SJCRH30 (cell line): ENCODE results near the gene NAXD. TPM values are rescaled to one million over a fixed set of nuclear protein-coding genes. Genes with fewer than 3 reads are reported as not detected.
"Not testable (repeated sequence)": the region's sequence is repeated elsewhere in the genome, so short reads cannot be mapped to it uniquely, and the experiment has no call there.

ENCODE experiments used
- DNase-seq, 2 experiments: peaks; one replicate each; pipeline ENCODE4 v3.0.0-alpha.2; 2015 to 2020
- H3K27ac ChIP-seq: fragments of 250-450 bp; sonication (Bioruptor Pico); 2 replicates; pipeline ENCODE4 v1.5.1; 2020; ENCODE audit warnings: mild to moderate bottlenecking, moderate library complexity
- H3K27me3 ChIP-seq: fragments of 250-450 bp; sonication (Bioruptor Pico); 2 replicates; pipeline ENCODE4 v1.5.1; 2020; ENCODE audit warnings: mild to moderate bottlenecking, moderate library complexity
- H3K36me3 ChIP-seq: fragments of 250-450 bp; sonication (Bioruptor Pico); 2 replicates; pipeline ENCODE4 v1.5.1; 2020; ENCODE audit warnings: mild to moderate bottlenecking, moderate library complexity
- H3K4me1 ChIP-seq: fragments of 250-450 bp; sonication (Bioruptor Pico); 2 replicates; pipeline ENCODE4 v1.5.1; 2020; ENCODE audit warnings: mild to moderate bottlenecking, moderate library complexity
- H3K4me3 ChIP-seq: fragments of 250-450 bp; sonication (Bioruptor Pico); 2 replicates; pipeline ENCODE4 v1.5.1; 2020; ENCODE audit warnings: mild to moderate bottlenecking, moderate library complexity
- H3K9me3 ChIP-seq: fragments of 250-450 bp; sonication (Bioruptor Pico); replicated peaks from 2 replicates; pipeline ENCODE4 v1.5.1; 2020; ENCODE audit warnings: mild to moderate bottlenecking, moderate library complexity
- total RNA-seq: library from RNA; depleted of rRNA; stranded (reverse); fragments of >200 nt; shearing (Covaris generic); gene quantifications from 2 replicates; pipeline ENCODE4 v1.2.3, GENCODE V29; 2014; rRNA removed

Gene NAXD
- 17.3 and 19.5 TPM in 2 replicates for total RNA-seq

DNA sequence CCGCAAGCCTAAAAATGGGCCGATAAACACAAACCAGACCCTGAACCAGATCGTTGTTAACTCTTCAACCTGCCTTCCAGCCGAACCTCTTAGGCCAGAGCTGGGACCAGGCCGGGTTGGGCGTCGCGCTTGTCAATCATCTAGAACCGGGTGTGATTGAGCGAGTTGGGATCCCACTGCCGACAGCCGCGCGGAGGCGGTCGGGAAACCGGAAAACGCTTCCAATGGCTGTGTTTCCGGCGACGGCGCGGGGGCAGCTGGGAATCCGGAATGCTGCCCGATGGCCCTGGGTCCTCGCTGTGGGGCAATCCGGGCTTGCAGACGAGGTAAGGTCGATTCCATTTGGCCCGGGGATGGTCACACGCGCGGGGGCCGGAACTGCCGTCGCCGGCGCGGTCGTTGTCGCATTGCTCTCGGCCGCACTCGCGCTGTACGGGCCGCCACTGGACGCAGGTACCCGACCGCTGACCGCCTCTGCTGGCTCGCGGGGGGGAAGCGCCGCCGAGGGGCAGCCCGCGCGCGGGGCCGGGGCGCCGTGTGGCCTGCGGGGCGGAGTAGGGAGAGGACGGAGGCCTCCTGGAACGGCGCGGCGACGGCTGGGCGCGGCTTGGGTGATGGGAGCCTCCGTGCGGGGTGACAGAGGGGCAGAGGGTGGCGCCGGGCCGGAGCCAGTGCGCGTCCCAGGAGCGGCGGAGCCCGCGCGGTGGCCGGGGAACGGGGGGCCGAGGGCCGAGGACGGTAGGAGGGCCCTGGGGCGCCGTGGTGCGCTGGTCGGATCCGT lies at the start of gene NAXD:
Gene NAXD (plus strand): TSS at position 224 of the 781 bp plus-strand sequence. CDS start 57 bp downstream, at position 281.
- Histone ChIP-seq H3K36me3 (no peaks in the 10 kb centered on the region), H3K4me3 (peak within 1 kb of the TSS; percentile 86), H3K27me3 (no peaks in the 10 kb centered on the region), H3K27ac (peak within 1 kb of the TSS; percentile 48), H3K4me1 (peaks cover 8% of the 10 kb centered on the region; the same call in 1 of the 2 replicates), H3K9me3 (no peaks in the 10 kb centered on the region)
- DNase-seq: peak; percentile 90 to 92

DNA sequence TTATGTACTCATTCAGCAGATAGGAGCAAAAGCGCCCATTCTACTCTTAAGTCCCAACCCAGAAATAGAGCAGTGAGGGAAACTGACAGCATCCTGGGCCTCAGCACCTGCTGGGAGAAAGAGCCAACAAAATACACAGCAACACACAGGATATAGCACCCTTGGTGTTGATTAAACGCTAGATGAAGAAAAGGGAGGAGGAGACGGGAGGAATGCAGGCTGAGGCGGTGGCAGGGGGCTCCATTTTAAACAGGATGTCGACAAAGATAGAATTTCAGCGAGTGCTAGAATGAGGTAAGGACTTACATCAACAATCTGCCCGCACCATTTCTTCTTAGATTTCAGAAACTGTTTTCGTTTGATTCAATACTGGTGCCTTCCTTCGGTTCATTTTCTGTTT lies 49.2 kb upstream of the NAXD start:
- H3K27ac ChIP-seq: no peak overlapping the region
- no peak overlapping the region for H3K4me3 ChIP-seq
- H3K9me3 ChIP-seq: no peaks in the 10 kb centered on the region
- H3K36me3 ChIP-seq: no peaks in the 10 kb centered on the region
- no peaks in the 10 kb centered on the region for H3K27me3 ChIP-seq
- DNase-seq: no peak
- no peaks in the 10 kb centered on the region for H3K4me1 ChIP-seq

DNA sequence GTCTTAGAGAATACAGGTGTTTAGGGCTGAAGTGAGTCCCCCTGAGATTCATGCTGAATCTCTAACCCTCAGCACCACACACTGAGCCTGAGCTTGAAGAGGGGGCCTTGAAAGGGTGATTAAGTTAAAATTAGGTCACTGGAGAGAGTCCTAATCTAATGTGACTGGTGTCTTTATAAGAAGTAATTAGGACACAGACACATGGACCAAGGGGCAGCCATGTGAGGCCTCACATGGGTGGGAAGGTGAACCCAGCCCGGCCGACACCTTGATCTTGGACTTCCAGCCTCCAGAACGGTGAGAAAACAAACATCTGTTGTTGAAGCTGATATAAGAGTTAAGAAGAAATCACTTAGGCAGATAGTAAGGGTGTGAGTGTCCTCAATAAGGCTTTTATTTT lies 46.7 kb upstream of the NAXD start:
- no peak for DNase-seq
- Histone ChIP-seq H3K9me3 (no peaks in the 10 kb centered on the region), H3K36me3 (no peaks in the 10 kb centered on the region), H3K27ac (no peak overlapping the region), H3K4me1 (no peaks in the 10 kb centered on the region), H3K4me3 (no peak overlapping the region), H3K27me3 (0 out of 2 replicates have a peak, but pooled peaks cover 2% of the 10 kb centered on the region)

DNA sequence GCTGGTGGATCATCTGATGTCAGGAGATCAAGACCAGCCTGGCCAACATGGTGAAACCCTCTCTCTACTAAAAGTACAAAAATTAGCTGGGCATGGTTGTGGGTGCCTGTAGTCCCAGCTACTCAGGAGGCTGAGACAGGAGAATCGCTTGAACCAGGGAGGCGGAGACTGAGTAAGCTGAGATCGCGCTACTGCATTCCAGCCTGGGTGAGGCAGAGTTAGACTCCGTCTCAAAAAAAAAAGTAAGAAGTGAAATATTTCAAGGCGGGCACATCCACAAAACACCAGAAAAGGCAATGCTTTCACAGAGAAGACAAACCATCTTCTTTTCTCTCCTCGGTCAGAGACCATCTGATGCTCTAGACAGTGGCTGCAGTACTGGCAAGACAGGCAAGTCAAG lies 45.4 kb upstream of the NAXD start:
- not testable (repeated sequence) for DNase-seq, H3K27me3 ChIP-seq, H3K27ac ChIP-seq, H3K36me3 ChIP-seq, H3K4me1 ChIP-seq, H3K4me3 ChIP-seq, H3K9me3 ChIP-seq

DNA sequence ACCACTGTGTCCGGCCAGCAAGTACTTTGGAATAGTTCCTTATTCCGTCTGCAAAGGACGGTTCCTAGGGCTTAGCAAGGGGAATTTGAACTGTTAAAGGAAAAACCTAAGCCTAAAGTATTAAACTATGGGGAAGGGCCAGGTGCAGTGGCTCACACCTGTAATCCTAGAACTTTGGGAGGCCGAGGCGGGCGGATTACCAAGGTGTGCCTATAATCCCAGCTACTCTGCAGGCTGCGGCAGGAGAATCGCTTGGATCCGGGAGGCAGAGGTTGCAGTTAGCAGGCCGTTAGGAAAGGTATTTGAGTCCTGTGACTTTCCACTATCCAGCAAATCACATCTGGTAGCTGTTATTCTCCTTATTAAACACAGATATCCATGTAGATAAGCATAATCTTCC lies 44.5 kb upstream of the NAXD start:
- Histone ChIP-seq H3K27me3 (0 out of 2 replicates have a peak, but pooled peaks cover 2% of the 10 kb centered on the region), H3K9me3 (no peaks in the 10 kb centered on the region), H3K27ac (no peak overlapping the region), H3K4me3 (no peak overlapping the region), H3K36me3 (no peaks in the 10 kb centered on the region), H3K4me1 (peaks cover 8% of the 10 kb centered on the region; the same call in 1 of the 2 replicates)
- no peak for DNase-seq

DNA sequence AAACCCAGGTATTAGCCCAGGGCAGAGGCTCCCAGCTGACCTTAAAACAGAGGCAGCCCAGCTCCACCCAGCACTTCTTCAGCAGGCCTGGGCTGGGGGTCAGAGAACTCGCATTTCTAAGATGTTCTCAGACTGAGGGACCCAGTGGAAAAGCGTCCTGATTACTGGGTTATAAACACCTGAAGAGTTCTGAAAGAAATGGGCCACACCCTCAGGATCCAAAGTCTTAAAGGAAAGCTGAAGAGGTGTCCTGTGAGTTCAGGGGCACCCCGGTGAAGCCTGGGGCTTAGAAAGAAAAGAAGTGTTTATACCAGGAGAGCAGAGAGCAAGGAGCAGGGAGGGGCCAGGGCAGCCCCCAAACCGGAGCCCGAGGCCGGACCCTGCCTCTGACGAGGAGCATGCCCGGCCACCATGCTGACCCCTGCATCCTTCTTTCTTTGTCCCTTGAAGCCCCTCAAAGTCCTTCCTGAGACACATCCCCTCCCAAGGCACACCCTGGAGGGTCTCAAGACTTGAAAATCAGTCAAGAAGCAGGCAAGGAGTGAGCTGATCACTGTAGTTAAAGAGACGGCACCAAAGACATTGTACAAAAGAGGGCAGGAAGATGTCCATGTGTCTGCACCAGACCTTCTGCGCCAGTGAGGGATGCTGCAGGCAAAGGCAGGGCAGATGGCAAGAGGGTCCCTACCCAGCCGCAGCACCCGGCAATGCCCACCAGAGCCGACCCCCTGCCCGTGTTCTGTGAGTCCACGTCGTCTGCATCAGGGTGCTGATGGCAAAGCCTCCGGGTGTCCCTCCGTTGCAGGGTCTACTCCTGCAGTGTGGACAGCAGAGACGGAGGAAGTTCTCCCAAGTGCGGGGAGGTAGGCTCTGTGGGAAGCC lies 43.2 kb upstream of the NAXD start:
- H3K27ac ChIP-seq: no peak overlapping the region
- peaks cover 8% of the 10 kb centered on the region; the same call in 1 of the 2 replicates for H3K4me1 ChIP-seq
- H3K9me3 ChIP-seq: no peaks in the 10 kb centered on the region
- DNase-seq: no peak
- 0 out of 2 replicates have a peak, but pooled peaks cover 2% of the 10 kb centered on the region for H3K27me3 ChIP-seq
- no peaks in the 10 kb centered on the region for H3K36me3 ChIP-seq
- no peak overlapping the region for H3K4me3 ChIP-seq

DNA sequence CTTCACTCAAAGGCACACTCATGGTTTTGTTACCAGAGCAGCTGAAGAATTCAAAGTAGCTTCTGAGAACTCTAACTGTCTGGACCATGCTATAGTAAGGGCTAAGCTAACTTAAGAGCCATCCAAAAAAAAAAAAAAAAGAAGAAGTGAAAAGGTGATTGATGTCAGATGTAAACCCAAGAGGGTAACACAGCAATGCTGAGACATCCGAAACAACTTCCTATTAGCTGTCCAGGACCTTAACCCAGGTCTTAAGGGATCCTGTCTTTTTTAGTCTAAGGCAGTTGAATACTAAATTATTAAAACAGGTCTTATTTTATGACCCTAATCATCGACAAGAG lies 42.6 kb upstream of the NAXD start:
- no peak for DNase-seq
- 0 out of 2 replicates have a peak, but pooled peaks cover 2% of the 10 kb centered on the region for H3K27me3 ChIP-seq

DNA sequence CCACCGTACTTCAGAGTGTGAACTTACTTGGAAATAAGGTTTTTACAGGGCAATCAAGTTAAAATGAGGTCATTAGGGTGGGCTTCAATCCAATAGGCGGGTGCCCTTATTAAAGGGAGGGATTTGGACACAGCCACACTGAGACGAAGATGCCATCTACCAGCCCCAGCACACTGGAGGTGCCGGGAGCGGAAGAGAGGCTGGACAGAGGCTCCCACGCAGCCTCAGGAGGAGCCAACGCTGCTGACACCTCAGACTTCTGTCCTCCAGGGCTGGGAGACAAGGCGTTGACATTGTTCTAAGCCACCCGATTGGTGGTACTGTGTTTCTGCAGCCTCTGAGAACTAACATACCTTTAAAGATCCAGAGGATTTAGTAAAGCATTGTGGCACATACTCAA lies 41.2 kb upstream of the NAXD start:
- 0 out of 2 replicates have a peak, but pooled peaks cover 2% of the 10 kb centered on the region for H3K27me3 ChIP-seq
- H3K27ac ChIP-seq: no peak overlapping the region
- peaks cover 8% of the 10 kb centered on the region; the same call in 1 of the 2 replicates for H3K4me1 ChIP-seq
- no peak overlapping the region for H3K4me3 ChIP-seq
- no peaks in the 10 kb centered on the region for H3K36me3 ChIP-seq
- H3K9me3 ChIP-seq: no peaks in the 10 kb centered on the region
- no peak for DNase-seq

More for the DNA sequence above, 42.6 kb upstream of the NAXD start:
- Histone ChIP-seq H3K4me3 (no peak overlapping the region), H3K9me3 (no peaks in the 10 kb centered on the region), H3K27ac (no peak overlapping the region), H3K36me3 (no peaks in the 10 kb centered on the region), H3K4me1 (peaks cover 8% of the 10 kb centered on the region; the same call in 1 of the 2 replicates)

DNA sequence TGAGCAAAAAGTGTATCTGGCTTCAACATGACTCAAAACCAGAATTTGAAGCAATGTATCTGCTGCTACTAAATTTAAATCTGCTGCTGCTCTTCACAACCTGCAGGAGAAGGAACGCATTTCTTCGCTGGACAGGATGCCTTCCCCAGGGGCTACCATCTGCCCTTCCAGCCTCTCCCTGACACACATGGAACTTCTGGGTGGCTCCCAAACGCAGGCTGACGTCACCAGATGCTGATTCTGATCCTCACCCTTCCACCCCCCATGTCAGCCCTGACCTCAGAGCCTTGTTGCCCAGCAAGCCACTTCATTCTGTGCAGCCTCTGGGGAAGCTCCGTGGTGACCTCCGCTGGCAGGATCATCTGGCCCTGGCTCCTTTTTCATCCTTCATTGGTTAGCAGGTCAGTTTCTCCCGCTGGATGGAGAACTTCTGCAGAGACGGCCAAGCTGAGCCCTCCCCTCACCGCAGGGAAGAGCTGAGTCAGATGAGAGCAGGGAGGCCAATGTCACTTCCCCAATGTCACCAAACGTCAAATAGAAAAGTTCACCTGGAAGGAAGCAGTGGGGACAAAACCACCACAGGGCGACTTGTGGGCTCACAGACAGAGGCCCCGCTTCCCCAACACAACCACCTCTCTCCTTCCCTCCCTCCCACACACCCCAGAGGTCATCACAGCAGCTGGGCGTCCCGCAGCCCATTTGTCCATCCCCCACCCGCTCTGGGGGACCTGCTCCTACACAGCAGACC lies 39.8 kb upstream of the NAXD start:
- H3K27me3 ChIP-seq: 0 out of 2 replicates have a peak, but pooled peaks cover 2% of the 10 kb centered on the region
- H3K4me3 ChIP-seq: no peak overlapping the region
- peak; percentile 47 to 53 for DNase-seq
- no peaks in the 10 kb centered on the region for H3K36me3 ChIP-seq
- H3K9me3 ChIP-seq: no peaks in the 10 kb centered on the region
- H3K27ac ChIP-seq: no peak overlapping the region
- peaks cover 8% of the 10 kb centered on the region; the same call in 1 of the 2 replicates for H3K4me1 ChIP-seq

DNA sequence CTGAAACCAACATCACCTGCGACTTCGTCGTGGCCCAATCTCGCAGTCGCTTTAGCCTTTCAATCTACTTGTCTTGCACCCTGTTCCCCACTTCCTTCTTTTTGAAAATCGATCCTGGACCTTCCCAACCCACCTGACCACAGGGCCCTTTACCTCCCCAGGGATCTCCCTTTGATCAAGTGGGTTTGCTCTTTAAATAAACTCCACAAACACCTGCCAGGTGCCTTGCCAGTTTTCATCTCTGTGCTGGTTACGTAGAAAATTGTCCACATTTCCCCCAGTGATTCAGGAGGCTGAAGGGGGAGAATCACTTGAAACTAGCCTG lies 39.3 kb upstream of the NAXD start:
- Histone ChIP-seq H3K4me1 (peaks cover 8% of the 10 kb centered on the region; the same call in 1 of the 2 replicates), H3K4me3 (no peak overlapping the region), H3K27ac (no peak overlapping the region), H3K36me3 (no peaks in the 10 kb centered on the region), H3K27me3 (0 out of 2 replicates have a peak, but pooled peaks cover 2% of the 10 kb centered on the region), H3K9me3 (no peaks in the 10 kb centered on the region)
- DNase-seq: no peak

DNA sequence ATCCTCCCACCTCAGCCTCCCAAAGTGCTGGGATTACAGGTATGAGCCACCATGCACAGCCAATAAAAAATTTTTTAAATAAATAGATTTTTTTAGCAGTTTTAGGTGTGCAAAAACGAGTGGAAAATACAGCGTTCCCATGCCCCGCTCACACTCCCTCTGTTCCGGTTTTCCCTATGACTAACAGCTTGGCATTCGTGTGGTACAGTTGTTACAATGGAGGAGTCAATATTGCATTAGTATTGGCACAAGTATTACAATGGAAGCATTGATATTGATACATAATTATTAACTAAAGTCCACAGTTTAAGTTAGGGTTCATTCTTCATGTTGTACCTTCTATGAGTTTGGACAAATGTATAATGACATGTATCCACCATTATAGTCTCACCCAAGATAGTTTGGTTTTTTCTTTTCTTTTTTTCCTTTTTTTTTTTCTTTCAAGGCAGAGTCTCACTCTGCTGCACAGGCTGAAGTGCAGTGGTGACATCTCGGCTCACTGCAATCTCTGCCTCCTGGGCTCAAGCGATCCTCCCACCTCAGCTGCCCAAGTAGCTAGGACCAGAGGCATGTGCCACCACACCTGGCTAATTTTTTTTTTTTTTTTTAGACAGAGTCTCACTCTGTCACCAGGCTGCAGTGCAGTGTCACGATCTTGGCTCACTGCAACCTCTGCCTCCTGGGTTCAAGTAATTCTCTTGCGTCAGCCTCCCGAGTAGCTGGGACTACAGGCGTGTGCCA lies 38.4 kb upstream of the NAXD start:
- H3K4me3 ChIP-seq: no peak overlapping the region
- no peaks in the 10 kb centered on the region for H3K27me3 ChIP-seq
- DNase-seq: no peak
- no peak overlapping the region for H3K27ac ChIP-seq
- no peaks in the 10 kb centered on the region for H3K36me3 ChIP-seq
- H3K4me1 ChIP-seq: peaks cover 8% of the 10 kb centered on the region; the same call in 1 of the 2 replicates
- no peaks in the 10 kb centered on the region for H3K9me3 ChIP-seq

DNA sequence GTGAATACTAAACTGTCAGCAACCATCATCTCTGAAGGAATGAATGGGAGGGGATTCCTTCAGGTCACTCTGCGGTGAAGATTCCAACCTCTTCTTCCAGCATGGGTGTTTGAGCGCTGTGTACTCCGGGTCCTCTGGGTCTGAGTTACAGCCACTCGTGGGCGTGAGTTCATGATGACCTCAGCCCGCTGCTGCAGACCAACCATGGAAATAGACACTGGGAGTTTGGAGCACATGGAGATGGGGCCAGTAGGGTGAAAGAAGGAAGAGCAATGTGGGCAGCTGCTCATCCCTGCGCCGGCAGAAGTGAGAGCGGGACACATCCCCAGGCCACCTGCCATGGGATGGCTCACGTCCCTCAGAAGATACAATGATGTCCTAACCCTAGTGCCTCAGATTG lies 37.0 kb upstream of the NAXD start:
- Histone ChIP-seq H3K27ac (no peak overlapping the region), H3K4me3 (no peak overlapping the region), H3K9me3 (no peaks in the 10 kb centered on the region), H3K36me3 (no peaks in the 10 kb centered on the region), H3K4me1 (peaks cover 8% of the 10 kb centered on the region; the same call in 1 of the 2 replicates), H3K27me3 (no peaks in the 10 kb centered on the region)
- DNase-seq: peak in 1 of 2 experiments; percentile 13

DNA sequence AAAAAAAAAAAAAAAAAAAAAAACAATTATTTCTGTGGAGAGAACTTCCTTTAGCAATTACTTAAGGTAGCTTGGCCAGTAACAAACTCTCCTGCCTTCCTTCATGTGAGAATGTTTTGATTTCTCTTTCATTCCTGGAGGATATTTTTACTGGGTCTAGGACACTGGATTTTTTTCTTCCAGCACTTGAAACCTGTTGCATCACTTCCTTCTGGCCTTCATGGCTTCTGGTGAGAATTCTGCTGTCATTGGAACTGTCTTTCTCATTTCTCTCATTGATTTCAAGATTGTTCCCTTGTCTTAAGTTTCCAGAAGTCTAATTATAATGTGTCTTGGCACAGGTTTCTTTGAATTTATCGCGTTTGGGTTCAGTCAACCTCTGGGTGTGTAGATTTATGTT lies 34.5 kb upstream of the NAXD start:
- no peak overlapping the region for H3K27ac ChIP-seq
- H3K27me3 ChIP-seq: no peaks in the 10 kb centered on the region
- DNase-seq: no peak
- peaks cover under 1% of the 10 kb centered on the region; the same call in 1 of the 2 replicates for H3K4me1 ChIP-seq
- H3K4me3 ChIP-seq: no peak overlapping the region
- no peaks in the 10 kb centered on the region for H3K9me3 ChIP-seq
- no peaks in the 10 kb centered on the region for H3K36me3 ChIP-seq
